Type B pancreatic cell (in vitro differentiated cells): Measurements from ENCODE around the gene ALLC. TPM values are rescaled to one million over a fixed set of nuclear protein-coding genes. Genes with fewer than 3 reads are reported as not detected.
"Not testable (repeated sequence)": the region's sequence is repeated elsewhere in the genome, so short reads cannot be mapped to it uniquely, and the experiment has no call there.

ENCODE experiments used
- DNase-seq: peaks from one replicate; pipeline ENCODE4 v3.0.0; 2021; ENCODE audit warnings: mixed read lengths; ENCODE audit not compliant: unreplicated experiment; ENCODE audit errors: extremely low spot score
- H3K27ac Mint-ChIP-seq: 2 replicates; pipeline ENCODE4 v1.8.0; 2021; ENCODE audit warnings: mild to moderate bottlenecking, mixed read lengths
- H3K27me3 Mint-ChIP-seq: 2 replicates; pipeline ENCODE4 v1.8.0; 2021; ENCODE audit warnings: mixed read lengths
- H3K36me3 Mint-ChIP-seq: 2 replicates; pipeline ENCODE4 v1.8.0; 2021; ENCODE audit warnings: mixed read lengths
- H3K4me1 Mint-ChIP-seq: one replicate; pipeline ENCODE4 v1.8.0; 2021; ENCODE audit warnings: mixed read lengths; ENCODE audit not compliant: unreplicated experiment
- H3K4me3 Mint-ChIP-seq: 2 replicates; pipeline ENCODE4 v1.8.0; 2021; ENCODE audit warnings: mild to moderate bottlenecking, mixed read lengths
- H3K9me3 Mint-ChIP-seq: 2 replicates; pipeline ENCODE4 v1.8.0; 2021; ENCODE audit warnings: mixed read lengths
- total RNA-seq: library from RNA; stranded (reverse); gene quantifications from 2 replicates; pipeline ENCODE4 v1.2.1, GENCODE V29; 2021; ENCODE audit warnings: low replicate concordance
- TF ChIP-seq, protein P1 (sequence below): fragments of 200-600 bp; sonication (generic); conservative IDR thresholded peaks from 2 replicates; pipeline ENCODE4 v1.5.0; 2021; ENCODE audit warnings: antibody characterized with exemption, mild to moderate bottlenecking

Gene ALLC
- total RNA-seq, 1 donor from 2014 or later = not detected

DNA sequence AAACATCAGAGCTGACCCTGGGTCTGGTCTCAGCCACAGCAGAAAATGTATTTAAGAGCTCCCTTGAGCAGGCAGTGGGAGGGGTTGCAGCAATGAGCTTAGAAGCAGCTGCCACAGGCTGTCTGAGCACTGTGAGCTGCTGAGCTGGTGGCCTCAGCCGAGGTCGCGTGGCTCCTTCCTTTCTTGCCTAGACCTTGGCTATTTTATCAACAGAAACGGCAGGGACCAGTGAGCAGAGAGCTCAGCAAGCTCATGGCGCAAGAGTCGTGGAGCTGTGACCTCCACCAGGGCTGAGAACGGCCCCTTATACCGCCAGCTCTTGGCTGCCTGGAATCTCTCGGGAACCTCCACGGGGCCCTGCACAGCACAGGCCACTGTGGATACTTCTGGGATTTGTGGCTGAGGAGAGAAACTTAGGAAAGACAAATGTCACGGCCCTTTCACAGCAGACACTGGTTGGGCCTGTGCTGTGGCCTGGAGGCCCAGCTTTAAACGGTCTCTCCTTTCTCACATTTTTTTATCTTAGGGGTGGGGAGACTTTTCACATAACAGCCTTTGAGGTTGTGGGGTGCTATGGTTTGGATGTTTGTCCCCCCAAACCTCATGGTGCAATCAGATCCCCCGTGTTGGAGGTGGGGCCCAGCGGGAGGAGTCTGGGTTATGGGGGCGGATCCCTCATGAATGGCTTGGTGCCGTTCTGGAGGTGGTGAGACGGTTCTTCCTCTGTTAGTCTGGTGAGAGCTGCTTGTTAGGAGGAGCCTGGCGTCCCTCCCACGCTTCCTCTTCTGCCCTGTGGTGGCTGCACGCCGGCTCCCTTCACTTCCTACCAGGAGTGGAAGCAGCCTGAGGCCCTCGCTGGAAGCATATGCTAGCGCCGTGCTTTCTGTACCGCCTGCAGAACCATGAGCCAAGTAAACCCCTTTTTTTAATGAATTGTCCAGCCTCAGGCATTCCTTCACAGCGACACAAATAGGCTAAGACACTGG lies 1.7 kb downstream of the ALLC start:
- DNase-seq = no peak
- Mint-ChIP-seq H3K36me3 (no peaks in the 10 kb centered on the region), H3K27ac (peak overlapping the region; percentile 76), H3K27me3 (no peaks in the 10 kb centered on the region), H3K4me3 (no peak overlapping the region), H3K4me1 (peaks cover 31% of the 10 kb centered on the region), H3K9me3 (peaks cover 8% of the 10 kb centered on the region)
- TF ChIP-seq, protein P1, sequence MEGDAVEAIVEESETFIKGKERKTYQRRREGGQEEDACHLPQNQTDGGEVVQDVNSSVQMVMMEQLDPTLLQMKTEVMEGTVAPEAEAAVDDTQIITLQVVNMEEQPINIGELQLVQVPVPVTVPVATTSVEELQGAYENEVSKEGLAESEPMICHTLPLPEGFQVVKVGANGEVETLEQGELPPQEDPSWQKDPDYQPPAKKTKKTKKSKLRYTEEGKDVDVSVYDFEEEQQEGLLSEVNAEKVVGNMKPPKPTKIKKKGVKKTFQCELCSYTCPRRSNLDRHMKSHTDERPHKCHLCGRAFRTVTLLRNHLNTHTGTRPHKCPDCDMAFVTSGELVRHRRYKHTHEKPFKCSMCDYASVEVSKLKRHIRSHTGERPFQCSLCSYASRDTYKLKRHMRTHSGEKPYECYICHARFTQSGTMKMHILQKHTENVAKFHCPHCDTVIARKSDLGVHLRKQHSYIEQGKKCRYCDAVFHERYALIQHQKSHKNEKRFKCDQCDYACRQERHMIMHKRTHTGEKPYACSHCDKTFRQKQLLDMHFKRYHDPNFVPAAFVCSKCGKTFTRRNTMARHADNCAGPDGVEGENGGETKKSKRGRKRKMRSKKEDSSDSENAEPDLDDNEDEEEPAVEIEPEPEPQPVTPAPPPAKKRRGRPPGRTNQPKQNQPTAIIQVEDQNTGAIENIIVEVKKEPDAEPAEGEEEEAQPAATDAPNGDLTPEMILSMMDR = no peak

DNA sequence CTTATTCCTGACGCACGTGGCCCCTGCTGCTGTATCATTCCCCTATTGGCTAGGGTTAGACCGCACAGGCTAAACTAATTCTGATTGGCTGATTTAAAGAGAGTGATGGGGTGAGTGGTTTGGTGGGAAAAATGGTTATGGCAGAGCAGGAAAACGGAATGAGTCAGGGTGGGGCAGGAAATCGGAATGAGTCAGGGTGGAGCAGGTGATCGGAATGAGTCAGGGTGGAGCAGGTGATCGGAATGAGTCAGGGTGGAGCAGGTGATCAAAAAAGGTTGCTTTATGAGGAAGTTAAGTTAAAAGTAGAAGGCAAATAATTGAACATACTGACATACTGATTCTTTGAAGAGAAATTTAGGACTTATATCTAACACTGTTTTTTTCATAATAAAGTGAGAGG lies 2.6 kb downstream of the ALLC start:
- H3K36me3 Mint-ChIP-seq, DNase-seq, H3K4me3 Mint-ChIP-seq, H3K9me3 Mint-ChIP-seq, H3K27me3 Mint-ChIP-seq: not testable (repeated sequence)
- peaks cover 28% of the 10 kb centered on the region for H3K4me1 Mint-ChIP-seq
- H3K27ac Mint-ChIP-seq = peak overlapping the region; percentile 65

DNA sequence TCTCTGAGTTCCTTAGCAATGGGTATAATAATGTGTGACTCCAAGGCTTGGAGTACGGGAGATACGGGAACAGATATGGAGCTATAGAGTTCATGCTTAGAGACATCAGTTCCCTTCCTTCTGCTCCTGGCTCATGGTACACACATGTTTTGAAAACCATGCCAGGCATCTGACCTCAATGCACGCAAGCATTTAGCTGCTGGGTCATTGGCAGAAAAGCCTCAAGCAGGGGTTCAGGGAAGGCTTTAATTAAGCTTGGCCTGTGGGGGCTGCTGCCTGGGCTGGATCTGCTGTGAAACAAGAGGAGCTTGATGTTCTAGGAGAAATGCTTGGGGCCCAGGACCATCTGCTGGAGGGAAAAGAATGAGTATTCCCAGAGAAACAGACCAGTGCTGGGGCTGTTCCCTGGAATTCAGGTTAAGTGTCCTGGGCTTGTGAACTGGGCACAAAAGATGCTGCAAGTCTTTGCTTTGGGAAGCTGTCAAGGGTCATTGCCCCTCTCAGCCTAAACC lies 3.2 kb downstream of the ALLC start:
- Mint-ChIP-seq H3K36me3 (no peaks in the 10 kb centered on the region), H3K4me3 (no peak overlapping the region), H3K9me3 (peaks cover 8% of the 10 kb centered on the region), H3K27me3 (no peaks in the 10 kb centered on the region), H3K27ac (no peak overlapping the region), H3K4me1 (peaks cover 28% of the 10 kb centered on the region)
- no peak for DNase-seq
- TF ChIP-seq, protein P1 = no peak

DNA sequence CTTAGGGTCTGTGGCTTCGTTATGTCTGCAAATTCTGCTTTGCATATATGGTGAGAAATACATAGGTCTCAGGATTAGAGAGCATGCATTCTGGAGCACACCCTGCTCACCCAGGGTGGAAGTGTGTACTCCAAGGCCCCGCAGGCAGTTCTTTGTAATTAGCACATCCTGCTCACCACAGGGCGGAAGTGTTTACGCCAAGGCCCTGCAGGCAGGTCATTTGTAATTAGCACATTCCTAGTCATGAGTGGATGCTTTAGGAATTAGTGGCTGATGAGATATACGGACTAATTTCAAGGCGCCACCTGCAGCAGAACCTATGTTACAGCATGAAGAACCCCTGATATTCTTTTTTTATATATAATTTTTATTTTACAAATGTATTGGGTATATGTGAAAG lies 4.2 kb downstream of the ALLC start:
- DNase-seq = no peak
- Mint-ChIP-seq H3K9me3 (peaks cover 8% of the 10 kb centered on the region), H3K36me3 (no peaks in the 10 kb centered on the region), H3K27ac (no peak overlapping the region), H3K27me3 (no peaks in the 10 kb centered on the region), H3K4me3 (no peak overlapping the region), H3K4me1 (peaks cover 20% of the 10 kb centered on the region)
- TF ChIP-seq, protein P1 = no peak

DNA sequence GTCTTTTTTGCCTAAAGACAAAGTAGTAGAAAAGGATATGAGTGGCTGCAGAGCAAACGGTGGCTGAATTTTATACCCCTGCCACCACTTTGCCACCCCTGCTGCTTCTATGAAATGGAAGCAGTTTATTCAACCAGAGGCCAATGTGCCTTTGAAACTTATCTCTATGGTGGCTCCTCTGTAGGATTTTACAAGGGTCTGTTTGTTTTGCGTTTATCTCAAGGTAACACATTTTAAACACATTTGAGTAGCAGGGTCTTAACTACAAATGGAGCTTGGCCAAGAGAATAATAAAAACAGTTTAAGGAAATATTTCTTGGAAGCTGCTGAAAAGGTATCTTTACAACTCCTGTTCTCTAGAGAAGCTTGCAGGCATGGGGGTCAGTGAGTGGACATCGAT lies 6.1 kb downstream of the ALLC start:
- Mint-ChIP-seq H3K4me1 (peaks cover 11% of the 10 kb centered on the region), H3K36me3 (no peaks in the 10 kb centered on the region), H3K9me3 (peaks cover 5% of the 10 kb centered on the region), H3K4me3 (no peak overlapping the region), H3K27ac (no peak overlapping the region), H3K27me3 (no peaks in the 10 kb centered on the region)
- no peak for DNase-seq
- TF ChIP-seq, protein P1 = no peak

DNA sequence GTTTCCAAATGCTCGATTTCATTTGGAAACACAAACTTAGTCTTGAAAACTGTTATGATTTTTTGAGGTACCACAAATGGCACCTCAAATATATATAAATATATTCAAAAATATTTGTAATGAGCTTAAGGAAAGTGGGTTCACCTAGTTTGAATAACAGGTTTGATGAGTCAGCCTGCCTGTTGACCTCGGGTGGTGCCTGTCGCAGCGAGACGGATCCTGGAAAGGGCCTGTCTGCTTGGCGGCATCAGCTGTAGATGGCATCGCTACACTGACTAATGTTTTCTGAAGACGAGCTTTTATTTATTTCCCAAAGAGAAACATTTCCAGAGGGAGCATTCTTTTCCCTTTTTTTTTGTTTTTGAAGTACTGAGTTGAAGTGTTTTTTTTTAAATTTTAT lies 6.9 kb downstream of the ALLC start:
- Mint-ChIP-seq H3K4me1 (peaks cover 3% of the 10 kb centered on the region), H3K9me3 (no peaks in the 10 kb centered on the region), H3K4me3 (no peak overlapping the region), H3K36me3 (no peaks in the 10 kb centered on the region), H3K27me3 (no peaks in the 10 kb centered on the region), H3K27ac (no peak overlapping the region)
- TF ChIP-seq, protein P1 = no peak
- DNase-seq = peak; percentile 15
